ENCODE results near the gene OR51E2.

Gene OR51E2

GRCh38 chr11:4664183-4664582 lies 33.5 kb downstream of the OR51E2 start:
- DNase-seq (ENCODE audit: low read depth in 2 of 2) = no peak

- DNase-seq (ENCODE audit: low read depth in 2 of 2) = no peak
These were observed 34.8 kb downstream of the OR51E2 start for GRCh38 chr11:4662876-4663275.

- DNase-seq (ENCODE audit: low read depth in 2 of 2) = no peak
These were observed 38.8 kb downstream of the OR51E2 start for GRCh38 chr11:4658629-4659445.

GRCh38 chr11:4654635-4655369 lies 42.9 kb downstream of the OR51E2 start:
- DNase-seq (ENCODE audit: low read depth in 2 of 2) = no peak

GRCh38 chr11:4647766-4648165 lies 49.9 kb downstream of the OR51E2 start:
- DNase-seq (ENCODE audit: low read depth in 2 of 2) = no peak

GRCh38 chr11:4645974-4646373 lies 51.7 kb downstream of the OR51E2 start:
- DNase-seq (ENCODE audit: low read depth in 2 of 2) = no peak

GRCh38 chr11:4644233-4644632 lies 53.4 kb downstream of the OR51E2 start:
- no peak for DNase-seq (ENCODE audit: low read depth in 2 of 2)

- no peak for DNase-seq (ENCODE audit: low read depth in 2 of 2)
These were observed 54.0 kb downstream of the OR51E2 start, which contains the start of gene OR51E1 for GRCh38 chr11:4643682-4644081. Gene OR51E1, plus strand, starts transcription at chr11:4643982. Its CDS starts 8,545 bp downstream, at chr11:4652527.

- no peak for DNase-seq (ENCODE audit: low read depth in 2 of 2)
These were observed 54.6 kb downstream of the OR51E2 start for GRCh38 chr11:4643076-4643475.

- DNase-seq (ENCODE audit: low read depth in 2 of 2) = no peak
These were observed 55.6 kb downstream of the OR51E2 start for GRCh38 chr11:4642043-4642442.

GRCh38 chr11:4641501-4641900 lies 56.2 kb downstream of the OR51E2 start:
- DNase-seq (ENCODE audit: low read depth in 2 of 2) = no peak

- DNase-seq (ENCODE audit: low read depth in 2 of 2) = no peak
These were observed 57.7 kb downstream of the OR51E2 start for GRCh38 chr11:4639931-4640330.

- DNase-seq (ENCODE audit: low read depth in 2 of 2) = no peak
These were observed 60.0 kb downstream of the OR51E2 start for GRCh38 chr11:4637662-4638047.

GRCh38 chr11:4636962-4637661 lies 60.5 kb downstream of the OR51E2 start, which contains the start of gene OR51D1:
Gene OR51D1, plus strand, starts transcription at chr11:4637477. Its CDS starts 2,314 bp downstream, at chr11:4639791.
- DNase-seq (ENCODE audit: low read depth in 2 of 2) = peak; percentile 39 to 51

GRCh38 chr11:4636136-4636535 lies 61.5 kb downstream of the OR51E2 start:
- no peak for DNase-seq (ENCODE audit: low read depth in 2 of 2)
